A549 (cell line): ENCODE measurements around the gene ZNF407. TPM values are rescaled to one million over a fixed set of nuclear protein-coding genes. Genes with fewer than 3 reads are reported as not detected.

Source experiments
- ATAC-seq, 2 experiments: fragments of 200-7000 bp in 1 of 2; fragments of >200 bp in 1 of 2; cut with Nextera tagmentation in 1 of 2; cut with Tn5 transposase in 1 of 2; 3 replicates each; pipeline versions ENCODE4 v1.8.0 to v1.9.1; 2018 to 2020; ENCODE audit warnings: mild to moderate bottlenecking in 1 of 2, moderate library complexity in 1 of 2
- CTCF ChIA-PET: fragments of 300-600 bp; sonication (Branson Sonifier 250); formaldehyde crosslinking; extraction: SDS; loops from one replicate; lab custom pipeline; 2021; ENCODE audit warnings: antibody characterized with exemption, inconsistent platforms; lab: Yijun Ruan, JAX
- POLR2A ChIA-PET: fragments of 350-600 bp; formaldehyde crosslinking; extraction: SDS; loops from one replicate; lab custom pipeline; 2021; ENCODE audit warnings: antibody characterized with exemption, inconsistent platforms; lab: Yijun Ruan, JAX
- DNase-seq, 2 experiments: peaks; one replicate each; pipeline versions ENCODE4 v3.0.0 to v3.0.0-alpha.2; 2011 to 2016; ENCODE audit warnings: low read depth in 1 of 2, low spot score in 1 of 2
- FAIRE-seq: peaks from 2 replicates; lab custom pipeline; 2011; peaks lifted over from hg19 to GRCh38; lab: Jason Lieb, UNC
- H3K27ac ChIP-seq, 2 experiments: fragments of >200 bp; sonication (Bioruptor Twin); formaldehyde crosslinking; 3 replicates each; pipeline ENCODE4 v1.5.1; 2016 to 2017
- H3K4me1 ChIP-seq: fragments of >200 bp; sonication (Bioruptor Twin); formaldehyde crosslinking; 3 replicates; pipeline ENCODE4 v1.6.1; 2016
- H3K4me2 ChIP-seq: fragments of >200 bp; sonication (Bioruptor Twin); formaldehyde crosslinking; 3 replicates; pipeline ENCODE4 v1.6.1; 2016
- H3K4me3 ChIP-seq: fragments of >200 bp; sonication (Bioruptor Twin); formaldehyde crosslinking; 3 replicates; pipeline ENCODE4 v1.5.1; 2016
- H3K9me3 ChIP-seq: fragments of >200 bp; sonication (Bioruptor Twin); formaldehyde crosslinking; 3 replicates; pipeline ENCODE4 v1.6.1; 2016
- BCL3 ChIP-seq: fragments of >200 bp; sonication (Bioruptor Twin); formaldehyde crosslinking; IDR thresholded peaks from 3 replicates; pipeline ENCODE4 v1.6.1; 2016
- CBX2 ChIP-seq: fragments of 200-600 bp; sonication (generic); IDR thresholded peaks from 2 replicates; pipeline ENCODE4 v1.6.1; 2016; ENCODE audit warnings: low read depth, mild to moderate bottlenecking, borderline replicate concordance
- CEBPB ChIP-seq, 2 experiments: fragments of >200 bp in 1 of 2; sonication (Bioruptor Twin) in 1 of 2; formaldehyde crosslinking in 1 of 2; IDR thresholded peaks; 2 replicates each; pipeline ENCODE4 v1.6.1; 2012 to 2016
- ELK1 ChIP-seq: fragments of 150-350 bp; IDR thresholded peaks from 2 replicates; pipeline ENCODE4 v1.6.1; 2014; ENCODE audit warnings: low read depth, mild to moderate bottlenecking, low read length
- FOSB ChIP-seq: fragments of 250-450 bp; sonication (Bioruptor Pico); IDR thresholded peaks from 2 replicates; pipeline ENCODE4 v1.5.0; 2020; ENCODE audit warnings: mild to moderate bottlenecking, moderate library complexity
- FOSL2 ChIP-seq, 2 experiments: fragments of 450-650 bp in 1 of 2; fragments of >200 bp in 1 of 2; sonication (Bioruptor Twin) in 1 of 2; formaldehyde crosslinking; IDR thresholded peaks; 2 replicates each; pipeline versions ENCODE4 v1.5.0 to v1.6.1; 2016 to 2020; ENCODE audit warnings: mild to moderate bottlenecking in 1 of 2, moderate library complexity in 1 of 2
- HEYL ChIP-seq: fragments of 250-450 bp; sonication (Bioruptor Pico); IDR thresholded peaks from 2 replicates; pipeline ENCODE4 v1.8.0; 2021; ENCODE audit warnings: mild to moderate bottlenecking, moderate library complexity
- HOXA7 ChIP-seq: fragments of 250-450 bp; sonication (Bioruptor Pico); IDR thresholded peaks from 2 replicates; pipeline ENCODE4 v1.5.0; 2020; ENCODE audit warnings: mild to moderate bottlenecking, moderate library complexity
- HOXB5 ChIP-seq: fragments of 250-450 bp; sonication (Bioruptor Pico); IDR thresholded peaks from 2 replicates; pipeline ENCODE4 v1.5.0; 2020; ENCODE audit warnings: mild to moderate bottlenecking, moderate library complexity
- KDM5A ChIP-seq: fragments of 200-600 bp; sonication (generic); IDR thresholded peaks from 2 replicates; pipeline ENCODE4 v1.6.1; 2016; ENCODE audit warnings: antibody characterized with exemption, mild to moderate bottlenecking
- MYC ChIP-seq: IDR thresholded peaks from 2 replicates; pipeline ENCODE4 v1.6.1; 2012; ENCODE audit warnings: mild to moderate bottlenecking, inconsistent platforms, low read length, improper control_type of control experiment, borderline replicate concordance
- NFE2L2 ChIP-seq: fragments of 150-350 bp; conservative IDR thresholded peaks from 2 replicates; pipeline ENCODE4 v1.6.1; 2014; ENCODE audit warnings: low read length
- NPAS2 ChIP-seq: fragments of 250-450 bp; sonication (Bioruptor Pico); IDR thresholded peaks from 2 replicates; pipeline ENCODE4 v1.8.0; 2022; ENCODE audit warnings: mild to moderate bottlenecking, moderate library complexity, borderline replicate concordance
- PBX3 ChIP-seq: IDR thresholded peaks from 2 replicates; pipeline ENCODE4 v1.6.1; 2012
- RAD21 ChIP-seq, 2 experiments: fragments of >200 bp in 1 of 2; sonication (Bioruptor Twin) in 1 of 2; formaldehyde crosslinking in 1 of 2; IDR thresholded peaks in 1 of 2; conservative IDR thresholded peaks in 1 of 2; 2 replicates in 1 of 2; 3 replicates in 1 of 2; pipeline ENCODE4 v1.6.1; 2012 to 2018; ENCODE audit warnings: inconsistent platforms in 1 of 2
- RARB ChIP-seq: fragments of 250-450 bp; sonication (Bioruptor Pico); IDR thresholded peaks from 2 replicates; pipeline ENCODE4 v1.8.0; 2021; ENCODE audit warnings: mild to moderate bottlenecking, moderate library complexity
- RNF2 ChIP-seq: fragments of 200-600 bp; sonication (generic); IDR thresholded peaks from 2 replicates; pipeline ENCODE4 v1.6.1; 2016; ENCODE audit warnings: low read depth, mild to moderate bottlenecking, antibody characterized with exemption, moderate library complexity, borderline replicate concordance
- SMC3 ChIP-seq: fragments of >200 bp; sonication (Bioruptor Twin); formaldehyde crosslinking; IDR thresholded peaks from 3 replicates; pipeline ENCODE4 v1.6.1; 2018; ENCODE audit warnings: inconsistent platforms
- SREBF2 ChIP-seq: fragments of 450-650 bp; IDR thresholded peaks from 2 replicates; pipeline ENCODE4 v1.6.1; 2014; ENCODE audit warnings: mild to moderate bottlenecking, moderate library complexity
- TP53 ChIP-seq: fragments of 250-450 bp; sonication (Bioruptor Pico); IDR thresholded peaks from 2 replicates; pipeline ENCODE4 v1.5.0; 2021; ENCODE audit warnings: mild to moderate bottlenecking, moderate library complexity
- ZC3H11A ChIP-seq: fragments of 450-650 bp; IDR thresholded peaks from 2 replicates; pipeline ENCODE4 v1.6.1; 2014; ENCODE audit warnings: antibody characterized with exemption, mild to moderate bottlenecking
- ZFP36 ChIP-seq: fragments of 450-650 bp; IDR thresholded peaks from 2 replicates; pipeline ENCODE4 v1.6.1; 2014; ENCODE audit warnings: borderline replicate concordance; ENCODE audit not compliant: partially characterized antibody
- ZNF302 ChIP-seq: fragments of 250-450 bp; sonication (Bioruptor Pico); IDR thresholded peaks from 2 replicates; pipeline ENCODE4 v1.9.0; 2021; ENCODE audit warnings: inconsistent platforms, mild to moderate bottlenecking, moderate library complexity
- ZSCAN20 ChIP-seq: fragments of 250-450 bp; sonication (Bioruptor Pico); IDR thresholded peaks from 2 replicates; pipeline ENCODE4 v1.8.0; 2022; ENCODE audit warnings: mild to moderate bottlenecking, moderate library complexity
- WGBS: methylation state at CpG from one replicate; pipeline ENCODE4 v1.1.6; 2017; ENCODE audit errors: missing lambda C conversion rate; 5-methylcytosine and 5-hydroxymethylcytosine counted together
- polyA plus RNA-seq, 4 experiments: library from polyadenylated mRNA; depleted of rRNA in 3 of 4; stranded (reverse); fragments of >200 nt; fragmentation: RNase III in 1 of 4; extraction: RNeasy Plus Mini Kit Qiagen cat#74134 plus additional on column Dnase treatment in 1 of 4; gene quantifications; 2 replicates in 3 of 4; 3 replicates in 1 of 4; pipeline ENCODE4 v1.2.3, GENCODE V29; 2011 to 2017
- TF ChIP-seq, protein P1 (sequence below): fragments of 250-450 bp; sonication (Bioruptor Pico); IDR thresholded peaks from 2 replicates; pipeline ENCODE4 v1.5.0; 2021; ENCODE audit warnings: mild to moderate bottlenecking, moderate library complexity, borderline replicate concordance
- TF ChIP-seq, protein P2 (sequence below): fragments of 200-600 bp; sonication (generic); IDR thresholded peaks from 2 replicates; pipeline ENCODE4 v1.6.1; 2016; ENCODE audit warnings: antibody characterized with exemption, mild to moderate bottlenecking, moderate library complexity

The ZNF407 gene
- polyA plus RNA-seq, 2 of the 4 experiments (the other 2 are of a cell fraction): 2.5 to 3.0 TPM

- TF ChIP-seq, protein P1, sequence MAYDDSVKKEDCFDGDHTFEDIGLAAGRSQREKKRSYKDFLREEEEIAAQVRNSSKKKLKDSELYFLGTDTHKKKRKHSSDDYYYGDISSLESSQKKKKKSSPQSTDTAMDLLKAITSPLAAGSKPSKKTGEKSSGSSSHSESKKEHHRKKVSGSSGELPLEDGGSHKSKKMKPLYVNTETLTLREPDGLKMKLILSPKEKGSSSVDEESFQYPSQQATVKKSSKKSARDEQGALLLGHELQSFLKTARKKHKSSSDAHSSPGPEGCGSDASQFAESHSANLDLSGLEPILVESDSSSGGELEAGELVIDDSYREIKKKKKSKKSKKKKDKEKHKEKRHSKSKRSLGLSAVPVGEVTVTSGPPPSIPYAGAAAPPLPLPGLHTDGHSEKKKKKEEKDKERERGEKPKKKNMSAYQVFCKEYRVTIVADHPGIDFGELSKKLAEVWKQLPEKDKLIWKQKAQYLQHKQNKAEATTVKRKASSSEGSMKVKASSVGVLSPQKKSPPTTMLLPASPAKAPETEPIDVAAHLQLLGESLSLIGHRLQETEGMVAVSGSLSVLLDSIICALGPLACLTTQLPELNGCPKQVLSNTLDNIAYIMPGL (CRISPR knock-in tag): no peak
- TF ChIP-seq SREBF2 (no peak), ZFP36 (no peak), HEYL (CRISPR knock-in tag) (no peak), HOXB5 (no peak), HOXA7 (no peak), ZSCAN20 (CRISPR knock-in tag) (no peak), BCL3 (no peak), ZC3H11A (no peak), CEBPB (IDR thresholded peaks at IDR 0.05) (no peak), SMC3 (no peak), FOSB (CRISPR knock-in tag) (no peak)
- Histone ChIP-seq H3K27ac (no peak overlapping the region), H3K4me1 (no peaks in the 10 kb centered on the region), H3K4me2 (no peak overlapping the region), H3K9me3 (no peaks in the 10 kb centered on the region), H3K4me3 (no peak overlapping the region)
- DNase-seq (no peak), ATAC-seq (no peak), FAIRE-seq (no peak)
- ChIA-PET POLR2A (interaction anchor here (0.6 kb wide), 1 partner anchor 147 kb away, joined by 12 read pairs; the partner anchor contains the start of gene TSHZ1), CTCF (no interaction called here)
- WGBS: 93% methylated on average over 25 of the region's 53 CpGs
These were observed 466.2 kb downstream of the ZNF407 start for GRCh38 chr18:75063615-75064512.

GRCh38 chr18:75064513-75064905, 466.8 kb downstream of the ZNF407 start:
- no peaks in the 10 kb centered on the region for H3K4me1 ChIP-seq
- ATAC-seq: no peak
- WGBS: 83% methylated on average over 5 of the region's 16 CpGs
- ChIA-PET POLR2A (interaction anchor here (0.6 kb wide), 1 partner anchor 146 kb away, joined by 12 read pairs; the partner anchor contains the start of gene TSHZ1), CTCF (no interaction called here)
- no peak overlapping the region for H3K27ac ChIP-seq
- FAIRE-seq: no peak
- DNase-seq: no peak
- H3K4me3 ChIP-seq: no peak overlapping the region
- H3K9me3 ChIP-seq: no peaks in the 10 kb centered on the region
- no peak overlapping the region for H3K4me2 ChIP-seq
- TF ChIP-seq MYC (no peak), RNF2 (no peak), ZNF302 (no peak), RAD21 (conservative IDR thresholded peaks at IDR 0.05 in 1 of 2, IDR thresholded peaks at IDR 0.05 in 1 of 2) (no peak), NFE2L2 (no peak), ELK1 (no peak), TP53 (CRISPR knock-in tag) (no peak), KDM5A (no peak), ZFP36 (no peak), PBX3 (no peak), FOSL2 (IDR thresholded peaks at IDR 0.05) (no peak), FOSL2 (CRISPR knock-in tag; IDR thresholded peaks at IDR 0.05) (no peak), CBX2 (no peak), RARB (CRISPR knock-in tag) (no peak), NPAS2 (CRISPR knock-in tag) (no peak), ZSCAN20 (CRISPR knock-in tag) (no peak)
- TF ChIP-seq, protein P2, sequence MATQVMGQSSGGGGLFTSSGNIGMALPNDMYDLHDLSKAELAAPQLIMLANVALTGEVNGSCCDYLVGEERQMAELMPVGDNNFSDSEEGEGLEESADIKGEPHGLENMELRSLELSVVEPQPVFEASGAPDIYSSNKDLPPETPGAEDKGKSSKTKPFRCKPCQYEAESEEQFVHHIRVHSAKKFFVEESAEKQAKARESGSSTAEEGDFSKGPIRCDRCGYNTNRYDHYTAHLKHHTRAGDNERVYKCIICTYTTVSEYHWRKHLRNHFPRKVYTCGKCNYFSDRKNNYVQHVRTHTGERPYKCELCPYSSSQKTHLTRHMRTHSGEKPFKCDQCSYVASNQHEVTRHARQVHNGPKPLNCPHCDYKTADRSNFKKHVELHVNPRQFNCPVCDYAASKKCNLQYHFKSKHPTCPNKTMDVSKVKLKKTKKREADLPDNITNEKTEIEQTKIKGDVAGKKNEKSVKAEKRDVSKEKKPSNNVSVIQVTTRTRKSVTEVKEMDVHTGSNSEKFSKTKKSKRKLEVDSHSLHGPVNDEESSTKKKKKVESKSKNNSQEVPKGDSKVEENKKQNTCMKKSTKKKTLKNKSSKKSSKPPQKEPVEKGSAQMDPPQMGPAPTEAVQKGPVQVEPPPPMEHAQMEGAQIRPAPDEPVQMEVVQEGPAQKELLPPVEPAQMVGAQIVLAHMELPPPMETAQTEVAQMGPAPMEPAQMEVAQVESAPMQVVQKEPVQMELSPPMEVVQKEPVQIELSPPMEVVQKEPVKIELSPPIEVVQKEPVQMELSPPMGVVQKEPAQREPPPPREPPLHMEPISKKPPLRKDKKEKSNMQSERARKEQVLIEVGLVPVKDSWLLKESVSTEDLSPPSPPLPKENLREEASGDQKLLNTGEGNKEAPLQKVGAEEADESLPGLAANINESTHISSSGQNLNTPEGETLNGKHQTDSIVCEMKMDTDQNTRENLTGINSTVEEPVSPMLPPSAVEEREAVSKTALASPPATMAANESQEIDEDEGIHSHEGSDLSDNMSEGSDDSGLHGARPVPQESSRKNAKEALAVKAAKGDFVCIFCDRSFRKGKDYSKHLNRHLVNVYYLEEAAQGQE: no peak
